IMR-90 (cell line): ENCODE data around the gene GMPPA. TPM values are rescaled to one million over a fixed set of nuclear protein-coding genes. Genes with fewer than 3 reads are reported as not detected.

Experiments
- ATAC-seq: fragments of 200-7000 bp; cut with Tn5 transposase; 2 replicates; pipeline ENCODE4 v1.9.1; 2020; ENCODE audit warnings: low read depth, mild to moderate bottlenecking, moderate library complexity
- BruUV-seq: library from RNA; stranded (reverse); fragments of 400-500 nt; replicated peaks from 2 replicates; lab custom pipeline; 2021; lab: Mats Ljungman, UMichigan
- CTCF ChIA-PET: fragments of 300-600 bp; formaldehyde crosslinking; extraction: SDS; loops from one replicate; lab custom pipeline; 2021; ENCODE audit warnings: antibody characterized with exemption; lab: Yijun Ruan, JAX
- POLR2A ChIA-PET: fragments of 300-600 bp; sonication (Branson Sonifier 250); formaldehyde crosslinking; loops from one replicate; lab custom pipeline; 2022; ENCODE audit warnings: antibody characterized with exemption; ENCODE audit not compliant: unreplicated experiment; lab: Charles Lee
- DNase-seq: peaks from one replicate; pipeline ENCODE4 v3.0.0; 2013
- H2AFZ ChIP-seq: replicated peaks from 2 replicates; pipeline ENCODE3; 2013; ENCODE audit warnings: low read length, mild to moderate bottlenecking; ENCODE audit not compliant: poor library complexity
- H2AK5ac ChIP-seq: 2 replicates; pipeline ENCODE4 v1.6.1; 2013; ENCODE audit warnings: low read depth, low read length, inconsistent platforms
- H2AK9ac ChIP-seq: replicated peaks from 2 replicates; pipeline ENCODE3; 2013; ENCODE audit warnings: mild to moderate bottlenecking, low read depth, low read length, moderate library complexity; ENCODE audit not compliant: poor library complexity
- H2BK120ac ChIP-seq: 2 replicates; pipeline ENCODE4 v1.6.1; 2013; ENCODE audit warnings: low read depth, low read length, inconsistent platforms
- H2BK15ac ChIP-seq: 3 replicates; pipeline ENCODE4 v1.6.1; 2013; ENCODE audit warnings: low read depth, low read length, inconsistent platforms
- H2BK20ac ChIP-seq: 2 replicates; pipeline ENCODE4 v1.6.1; 2013; ENCODE audit warnings: low read depth, mild to moderate bottlenecking, inconsistent platforms, low read length, moderate library complexity
- H2BK5ac ChIP-seq: 2 replicates; pipeline ENCODE4 v1.6.1; 2013; ENCODE audit warnings: mild to moderate bottlenecking, low read depth, low read length, inconsistent platforms; ENCODE audit not compliant: poor library complexity, severe bottlenecking
- H3K14ac ChIP-seq: replicated peaks from 2 replicates; pipeline ENCODE4 v1.6.1; 2013; ENCODE audit warnings: low read depth, low read length, inconsistent platforms
- H3K18ac ChIP-seq: 2 replicates; pipeline ENCODE4 v1.6.1; 2013; ENCODE audit warnings: low read depth, low read length, control low read depth
- H3K23ac ChIP-seq: 2 replicates; pipeline ENCODE4 v1.6.1; 2013; ENCODE audit warnings: low read depth, low read length, inconsistent platforms
- H3K27ac ChIP-seq: 2 replicates; pipeline ENCODE4 v1.5.1; 2013; ENCODE audit warnings: mild to moderate bottlenecking, control low read depth, low read length; ENCODE audit not compliant: insufficient read depth
- H3K27me3 ChIP-seq: 2 replicates; pipeline ENCODE4 v1.6.1; 2013; ENCODE audit warnings: low read length; ENCODE audit not compliant: control insufficient read depth, insufficient read depth
- H3K36me3 ChIP-seq: 2 replicates; pipeline ENCODE4 v1.6.1; 2013; ENCODE audit warnings: low read length, mixed read lengths; ENCODE audit not compliant: control insufficient read depth, insufficient read depth
- H3K4ac ChIP-seq: 2 replicates; pipeline ENCODE4 v1.6.1; 2013; ENCODE audit warnings: low read depth, low read length, inconsistent platforms
- H3K4me1 ChIP-seq: 2 replicates; pipeline ENCODE4 v1.6.1; 2013; ENCODE audit warnings: low read length, mixed read lengths; ENCODE audit not compliant: control insufficient read depth, insufficient read depth
- H3K4me2 ChIP-seq: 2 replicates; pipeline ENCODE4 v1.6.1; 2013; ENCODE audit warnings: low read depth, mild to moderate bottlenecking, control low read depth, low read length, moderate library complexity
- H3K4me3 ChIP-seq: 2 replicates; pipeline ENCODE4 v1.5.1; 2013; ENCODE audit warnings: low read depth, mild to moderate bottlenecking, control low read depth, low read length, moderate library complexity; ENCODE audit not compliant: insufficient read depth
- H3K56ac ChIP-seq: 2 replicates; pipeline ENCODE4 v1.6.1; 2013; ENCODE audit warnings: low read length, inconsistent platforms; ENCODE audit not compliant: insufficient read depth; ENCODE audit errors: extremely low read depth
- H3K79me1 ChIP-seq, 2 experiments: 2 replicates each; pipeline ENCODE4 v1.6.1; 2013; ENCODE audit warnings: low read length in 2 of 2, inconsistent platforms in 1 of 2, low read depth in 1 of 2
- H3K9ac ChIP-seq: 2 replicates; pipeline ENCODE4 v1.6.1; 2013; ENCODE audit warnings: low read depth, low read length, control low read depth
- H3K9me1 ChIP-seq: 2 replicates; pipeline ENCODE4 v1.6.1; 2013; ENCODE audit warnings: low read length, inconsistent platforms; ENCODE audit not compliant: insufficient read depth
- H3K9me3 ChIP-seq: 2 replicates; pipeline ENCODE4 v1.6.1; 2013; ENCODE audit warnings: low read length; ENCODE audit not compliant: control insufficient read depth, insufficient read depth
- H4K20me1 ChIP-seq: 2 replicates; pipeline ENCODE4 v1.6.1; 2013; ENCODE audit warnings: low read length, inconsistent platforms; ENCODE audit not compliant: insufficient read depth
- H4K5ac ChIP-seq: 2 replicates; pipeline ENCODE4 v1.6.1; 2013; ENCODE audit warnings: mild to moderate bottlenecking, low read depth, low read length, control low read depth
- H4K8ac ChIP-seq, 2 experiments: 2 replicates each; pipeline ENCODE4 v1.6.1; 2013; ENCODE audit warnings: low read depth in 2 of 2, low read length in 2 of 2, control low read depth in 1 of 2, inconsistent platforms in 1 of 2
- H4K91ac ChIP-seq: 2 replicates; pipeline ENCODE4 v1.6.1; 2013; ENCODE audit warnings: low read depth, low read length, inconsistent platforms; ENCODE audit not compliant: insufficient read depth
- CHD1 ChIP-seq: IDR thresholded peaks from 2 replicates; pipeline ENCODE4 v1.6.1; 2012; ENCODE audit warnings: low read depth, low read length, improper control_type of control experiment
- CTCF ChIP-seq: conservative IDR thresholded peaks from 2 replicates; pipeline ENCODE4 v1.5.1; 2012; ENCODE audit warnings: mild to moderate bottlenecking, low read depth, low read length, improper control_type of control experiment
- FOS ChIP-seq: fragments of 150-350 bp; IDR thresholded peaks from 2 replicates; pipeline ENCODE4 v1.6.1; 2016; ENCODE audit warnings: low read depth, low read length
- MAFK ChIP-seq: IDR thresholded peaks from 2 replicates; pipeline ENCODE4 v1.6.1; 2012; ENCODE audit warnings: low read depth, low read length, improper control_type of control experiment
- MAZ ChIP-seq: IDR thresholded peaks from 2 replicates; pipeline ENCODE4 v1.6.1; 2012; ENCODE audit warnings: low read depth, mild to moderate bottlenecking, low read length, improper control_type of control experiment, moderate library complexity, borderline replicate concordance
- MXI1 ChIP-seq: IDR thresholded peaks from 2 replicates; pipeline ENCODE4 v1.6.1; 2012; ENCODE audit warnings: low read depth, mild to moderate bottlenecking, low read length, moderate library complexity, borderline replicate concordance
- NFE2L2 ChIP-seq: fragments of 150-350 bp; IDR thresholded peaks from 2 replicates; pipeline ENCODE4 v1.6.1; 2016; ENCODE audit warnings: low read depth, mild to moderate bottlenecking, low read length
- POLR2A ChIP-seq: IDR thresholded peaks from 2 replicates; pipeline ENCODE4 v1.6.1; 2012; ENCODE audit warnings: mild to moderate bottlenecking, low read depth, low read length
- RCOR1 ChIP-seq: IDR thresholded peaks from 2 replicates; pipeline ENCODE4 v1.6.1; 2012; ENCODE audit warnings: mild to moderate bottlenecking, low read length, improper control_type of control experiment; ENCODE audit not compliant: insufficient replicate concordance
- RFX5 ChIP-seq: IDR thresholded peaks from 2 replicates; pipeline ENCODE4 v1.8.0; 2012; ENCODE audit warnings: low read depth, mild to moderate bottlenecking, low read length, moderate library complexity
- SMC3 ChIP-seq: fragments of 150-350 bp; IDR thresholded peaks from 2 replicates; pipeline ENCODE4 v1.6.1; 2016; ENCODE audit warnings: low read depth, mild to moderate bottlenecking, antibody characterized with exemption, low read length, moderate library complexity
- USF2 ChIP-seq: fragments of 150-350 bp; IDR thresholded peaks from 2 replicates; pipeline ENCODE4 v1.6.1; 2017; ENCODE audit warnings: mild to moderate bottlenecking, antibody characterized with exemption, low read length, low read depth
- WGBS, 2 experiments: methylation state at CpG; one replicate each; pipeline versions ENCODE4 v1.1.5 to v1.1.7; 2013; ENCODE audit warnings: missing lambda C conversion rate in 2 of 2; ENCODE audit not compliant: insufficient read length in 1 of 2; ENCODE audit errors: extremely low coverage in 2 of 2; 5-methylcytosine and 5-hydroxymethylcytosine counted together
- dilution Hi-C: fragments of 300-500 bp; cut with HindIII; formaldehyde crosslinking; loops from one replicate; pipeline ENCODE4 v1.14.3; 2018; ENCODE audit warnings: low sequenced_read_pairs; ENCODE audit not compliant: unreplicated experiment
- in situ Hi-C: fragments of 300-500 bp; cut with MboI; formaldehyde crosslinking; loops from 3 replicates; pipeline ENCODE4 v1.14.3; 2019; ENCODE audit warnings: low sequenced_read_pairs, inconsistent platforms, mixed read lengths
- intact Hi-C: fragments of 100-400 bp; cut with micrococcal nuclease; formaldehyde crosslinking; loops from 2 replicates; pipeline ENCODE4 v1.10.0; 2022
- polyA plus RNA-seq, 3 experiments: library from polyadenylated mRNA; depleted of rRNA; stranded (reverse); fragments of >200 nt; gene quantifications; 2 replicates each; pipeline ENCODE4 v1.2.3, GENCODE V29; 2012; ENCODE audit warnings: low replicate concordance in 1 of 3
- total RNA-seq: library from RNA; depleted of rRNA; stranded (reverse); fragments of >200 nt; gene quantifications from 2 replicates; pipeline ENCODE4 v1.2.3, GENCODE V29; 2012

Gene GMPPA
- total and polyA plus RNA-seq, 2 of the 4 experiments (the other 2 are of a cell fraction): 103 to 134 TPM

- Histone ChIP-seq H3K56ac (no peak overlapping the region), H4K20me1 (no peaks in the 10 kb centered on the region), H3K27ac (no peak overlapping the region), H3K4me2 (no peak overlapping the region), H2AK9ac (peak overlapping the region; percentile 28), H4K8ac (no peak overlapping the region), H3K4ac (no peak overlapping the region), H3K18ac (no peak overlapping the region), H3K4me3 (no peak overlapping the region), H2BK120ac (no peak overlapping the region), H2AK5ac (no peak overlapping the region), H2AFZ (no peak overlapping the region), H3K79me1 (peaks cover 0 to 5% of the 10 kb centered on the region in 2 experiments; a peak in 1 of 4 replicates), H2BK15ac (no peak overlapping the region), H4K5ac (no peak overlapping the region), H3K27me3 (peaks cover 16% of the 10 kb centered on the region), H3K9me3 (no peaks in the 10 kb centered on the region), H4K91ac (no peak overlapping the region), H3K9ac (no peak overlapping the region), H3K9me1 (no peaks in the 10 kb centered on the region), H3K14ac (no peak overlapping the region), H3K23ac (no peak overlapping the region), H3K36me3 (peaks cover 45% of the 10 kb centered on the region), H3K4me1 (0 out of 2 replicates have a peak, but pooled peaks cover 4% of the 10 kb centered on the region), H2BK5ac (no peak overlapping the region), H2BK20ac (no peak overlapping the region)
- DNase-seq (no peak), ATAC-seq (no peak)
- dilution Hi-C loops: no loop called here
- CTCF ChIA-PET: interaction anchor here (1.4 kb wide), 1 partner anchor 12 kb away, joined by 5 read pairs; no protein-coding TSS in a partner anchor
- no TSS peak for BruUV-seq
- intact Hi-C loops: no loop called here
- in situ Hi-C loops: no loop called here
- POLR2A ChIA-PET: no interaction called here
- no peak for TF ChIP-seq CHD1
- no peak for TF ChIP-seq MAFK
- no peak for TF ChIP-seq SMC3
- no peak for TF ChIP-seq CTCF
- TF ChIP-seq NFE2L2: no peak
- TF ChIP-seq FOS: no peak
- TF ChIP-seq MAZ: no peak
- TF ChIP-seq POLR2A: no peak
- TF ChIP-seq RCOR1: no peak
- TF ChIP-seq MXI1: no peak
- no peak for TF ChIP-seq USF2
- TF ChIP-seq RFX5: no peak
- no CpG with 5 or more reads among the region's 17 CpGs for WGBS, 2 experiments
Observed at GRCh38 chr2:219506802-219507526, 8.3 kb downstream of the GMPPA start.
